ENCODE data around the gene TMC4.

Gene TMC4

GRCh38 chr19:54204767-54205468 lies 32.0 kb upstream of the TMC4 start:
- H3K9me3 ChIP-seq: no peaks in the 10 kb centered on the region
- H3K4me1 ChIP-seq (ENCODE audit: control insufficient read depth in 1 of 2, insufficient read depth in 1 of 2, low read depth in 1 of 2, low read length in 1 of 2): peaks cover 90 to 92% of the 10 kb centered on the region in 2 experiments
- no peak for TF ChIP-seq CTCF (IDR thresholded peaks at IDR 0.05)
- no peaks in the 10 kb centered on the region for H3K27me3 ChIP-seq
- H3K27ac ChIP-seq: peak overlapping the region; percentile 93
- H3K4me3 ChIP-seq (ENCODE audit: low read depth in 1 of 2, low read length in 1 of 2): peak overlapping the region; percentile 59 to 87
- peaks cover 69% of the 10 kb centered on the region for H3K36me3 ChIP-seq

- H3K4me1 ChIP-seq (ENCODE audit: control insufficient read depth in 1 of 2, insufficient read depth in 1 of 2, low read depth in 1 of 2, low read length in 1 of 2): peaks cover 79 to 81% of the 10 kb centered on the region in 2 experiments
- peak overlapping the region; percentile 93 for H3K27ac ChIP-seq
- no peak for TF ChIP-seq CTCF (IDR thresholded peaks at IDR 0.05)
- H3K36me3 ChIP-seq: peaks cover 81% of the 10 kb centered on the region
- no peaks in the 10 kb centered on the region for H3K9me3 ChIP-seq
- H3K4me3 ChIP-seq (ENCODE audit: low read depth in 1 of 2, low read length in 1 of 2): peak overlapping the region; percentile 87 to 91
- H3K27me3 ChIP-seq: no peaks in the 10 kb centered on the region
These were observed 30.2 kb upstream of the TMC4 start for GRCh38 chr19:54203151-54203611.

- Histone ChIP-seq H3K9me3 (no peaks in the 10 kb centered on the region), H3K36me3 (peaks cover 84% of the 10 kb centered on the region), H3K27me3 (no peaks in the 10 kb centered on the region), H3K4me1 (ENCODE audit: control insufficient read depth in 1 of 2, insufficient read depth in 1 of 2, low read depth in 1 of 2, low read length in 1 of 2) (peaks cover 70 to 72% of the 10 kb centered on the region in 2 experiments), H3K4me3 (ENCODE audit: low read depth in 1 of 2, low read length in 1 of 2) (peak overlapping the region; percentile 87 to 91), H3K27ac (peak overlapping the region; percentile 93)
- TF ChIP-seq CTCF (IDR thresholded peaks at IDR 0.05): no peak
These were observed 29.0 kb upstream of the TMC4 start for GRCh38 chr19:54201980-54202379.

GRCh38 chr19:54201172-54201701 lies 28.3 kb upstream of the TMC4 start:
- peaks cover 63 to 67% of the 10 kb centered on the region in 2 experiments for H3K4me1 ChIP-seq (ENCODE audit: control insufficient read depth in 1 of 2, insufficient read depth in 1 of 2, low read depth in 1 of 2, low read length in 1 of 2)

GRCh38 chr19:54199401-54199800 lies 26.4 kb upstream of the TMC4 start:
- Histone ChIP-seq H3K4me1 (ENCODE audit: control insufficient read depth in 1 of 2, insufficient read depth in 1 of 2, low read depth in 1 of 2, low read length in 1 of 2) (peaks cover 44 to 49% of the 10 kb centered on the region in 2 experiments), H3K27ac (peak overlapping the region; percentile 93), H3K9me3 (no peaks in the 10 kb centered on the region), H3K4me3 (ENCODE audit: low read depth in 1 of 2, low read length in 1 of 2) (peak overlapping the region in 1 of 2 experiments; percentile 87), H3K36me3 (peaks cover 82% of the 10 kb centered on the region), H3K27me3 (no peaks in the 10 kb centered on the region)
- no peak for TF ChIP-seq CTCF (IDR thresholded peaks at IDR 0.05)

More at GRCh38 chr19:54201172-54201701, 28.3 kb upstream of the TMC4 start:
- Histone ChIP-seq H3K4me3 (ENCODE audit: low read depth in 1 of 2, low read length in 1 of 2) (peak overlapping the region; percentile 87 to 91), H3K27me3 (no peaks in the 10 kb centered on the region), H3K9me3 (no peaks in the 10 kb centered on the region), H3K36me3 (peaks cover 84% of the 10 kb centered on the region), H3K27ac (peak overlapping the region; percentile 93)
- TF ChIP-seq CTCF (IDR thresholded peaks at IDR 0.05): no peak

Measured in neutrophil (primary cell).